NT2/D1 (cell line): Measurements from ENCODE around the gene REX1BD.
"Not testable (repeated sequence)": the region's sequence is repeated elsewhere in the genome, so short reads cannot be mapped to it uniquely, and the experiment has no call there.

ENCODE experiments used
- SUZ12 ChIP-seq: IDR thresholded peaks from 2 replicates; pipeline ENCODE4 v1.6.1; 2011; ENCODE audit not compliant: insufficient read length, insufficient read depth; ENCODE audit errors: extremely low read depth
- ZNF274 ChIP-seq: IDR thresholded peaks from 2 replicates; pipeline ENCODE4 v1.6.1; 2011; ENCODE audit warnings: mild to moderate bottlenecking, low read depth, low read length

- TF ChIP-seq ZNF274, SUZ12: not testable (repeated sequence)
Measured at GRCh38 chr19:18592732-18593131, 4.1 kb downstream of the REX1BD start.
